ENCODE results near the gene SH2D5. TPM values are rescaled to one million over a fixed set of nuclear protein-coding genes. Genes with fewer than 3 reads are reported as not detected.
"Not testable (repeated sequence)": the region's sequence is repeated elsewhere in the genome, so short reads cannot be mapped to it uniquely, and the experiment has no call there.

The SH2D5 gene
- total RNA-seq, 2 experiments from 2014 or later = 2.7 to 2.8 TPM

DNA sequence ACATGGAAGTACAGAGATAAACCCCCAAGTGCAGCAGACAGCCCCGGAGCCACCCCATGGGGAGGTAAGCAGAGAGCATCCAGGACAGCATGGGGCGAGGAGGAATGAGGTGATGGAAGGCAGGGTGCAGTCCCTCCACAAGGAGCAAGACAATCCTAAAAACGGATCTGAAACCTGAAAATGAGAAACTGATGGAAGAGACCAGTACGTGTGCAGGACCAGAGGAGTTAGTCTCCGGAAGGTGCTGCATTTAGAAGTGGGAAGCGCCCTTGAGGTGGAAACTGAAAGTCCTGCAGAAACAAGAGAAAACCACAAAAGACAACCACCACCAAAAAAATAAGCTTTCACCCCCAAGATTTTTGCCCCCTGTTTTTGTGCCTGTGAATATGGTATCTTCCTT, 53.9 kb downstream of the SH2D5 start:
- Mint-ChIP-seq H3K9me3 (peaks cover 9% of the 10 kb centered on the region), H3K27me3 (peaks cover 24% of the 10 kb centered on the region), H3K4me1 (peaks cover 7% of the 10 kb centered on the region), H3K27ac (no peak overlapping the region), H3K4me3 (no peak overlapping the region), H3K36me3 (peaks cover 6% of the 10 kb centered on the region)
- DNase-seq = no peak

- not testable (repeated sequence) for H3K36me3 Mint-ChIP-seq, H3K4me1 Mint-ChIP-seq, DNase-seq, H3K9me3 Mint-ChIP-seq, H3K27ac Mint-ChIP-seq, H3K4me3 Mint-ChIP-seq
- H3K27me3 Mint-ChIP-seq = peaks cover 19% of the 10 kb centered on the region
These were observed 58.9 kb downstream of the SH2D5 start for GRCh38 chr1:20673626-20674025.

DNA sequence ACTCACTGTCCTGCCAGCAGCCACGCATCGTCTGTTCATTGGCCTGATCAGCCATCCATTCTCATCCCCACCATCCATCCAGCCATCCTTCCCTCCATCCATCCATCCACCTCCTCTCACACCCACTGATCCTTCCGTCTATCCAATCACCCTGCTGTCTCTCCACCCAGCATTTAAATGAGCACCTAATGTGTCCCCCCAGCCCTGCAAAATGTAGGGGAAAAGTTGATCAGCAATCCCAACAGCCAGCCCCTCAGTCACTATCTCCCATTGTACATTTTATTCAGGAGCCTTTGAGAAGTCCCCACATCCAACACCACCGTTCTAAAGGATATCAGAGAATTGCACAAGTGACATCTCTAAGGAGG, 60.3 kb downstream of the SH2D5 start:
- Mint-ChIP-seq H3K4me3 (no peak overlapping the region), H3K36me3 (peaks cover 2% of the 10 kb centered on the region), H3K9me3 (peaks cover 1% of the 10 kb centered on the region), H3K27me3 (peaks cover 19% of the 10 kb centered on the region), H3K4me1 (no peaks in the 10 kb centered on the region), H3K27ac (no peak overlapping the region)
- DNase-seq = no peak

- no peak for DNase-seq
- peaks cover 13% of the 10 kb centered on the region for H3K27me3 Mint-ChIP-seq
- peaks cover 4% of the 10 kb centered on the region for H3K4me1 Mint-ChIP-seq
- no peak overlapping the region for H3K4me3 Mint-ChIP-seq
- H3K27ac Mint-ChIP-seq = no peak overlapping the region
- H3K9me3 Mint-ChIP-seq = no peaks in the 10 kb centered on the region
- H3K36me3 Mint-ChIP-seq = no peaks in the 10 kb centered on the region
These were observed 61.6 kb downstream of the SH2D5 start for GRCh38 chr1:20670936-20671335.

Other genes with a start within 250 kb of the SH2D5 start
- under 1 TPM; 0.25 to 0.52 TPM for gene CAMK2N1, start 246.5 kb downstream of the SH2D5 start, total RNA-seq
- gene MUL1, start 224.6 kb downstream of the SH2D5 start, total RNA-seq = 10 to 100 TPM; 19.7 to 20.4 TPM
- gene FAM43B, start 180.1 kb downstream of the SH2D5 start, total RNA-seq = not detected
- gene CDA, start 143.6 kb downstream of the SH2D5 start, total RNA-seq = not detected
- 1 to 10 TPM; 1.9 to 2.1 TPM for gene PINK1, start 99.2 kb downstream of the SH2D5 start, total RNA-seq
- 100 to 1,000 TPM; 156 to 164 TPM for gene DDOST, start 71.3 kb downstream of the SH2D5 start, total RNA-seq
- under 1 TPM in 1 of 2 experiments, not detected in 1; 0.16 TPM for gene KIF17, start 14.7 kb downstream of the SH2D5 start, total RNA-seq
- gene HP1BP3, start 54.6 kb upstream of the SH2D5 start, total RNA-seq = 100 to 1,000 TPM; 156 to 169 TPM